IMR-90 (cell line): ENCODE data around the gene PPM1F. TPM values are rescaled to one million over a fixed set of nuclear protein-coding genes. Genes with fewer than 3 reads are reported as not detected.
A peak's percentile ranks its signal among the peaks of the same experiment; 100 is the strongest.

Experiments used
- ATAC-seq: fragments of 200-7000 bp; cut with Tn5 transposase; 2 replicates; pipeline ENCODE4 v1.9.1; 2020; ENCODE audit warnings: low read depth, mild to moderate bottlenecking, moderate library complexity
- BruUV-seq: library from RNA; stranded (reverse); fragments of 400-500 nt; replicated peaks from 2 replicates; lab custom pipeline; 2021; lab: Mats Ljungman, UMichigan
- CTCF ChIA-PET: fragments of 300-600 bp; formaldehyde crosslinking; extraction: SDS; loops from one replicate; lab custom pipeline; 2021; ENCODE audit warnings: antibody characterized with exemption; lab: Yijun Ruan, JAX
- POLR2A ChIA-PET: fragments of 300-600 bp; sonication (Branson Sonifier 250); formaldehyde crosslinking; loops from one replicate; lab custom pipeline; 2022; ENCODE audit warnings: antibody characterized with exemption; ENCODE audit not compliant: unreplicated experiment; lab: Charles Lee
- DNase-seq: peaks from one replicate; pipeline ENCODE4 v3.0.0; 2013
- H2AFZ ChIP-seq: replicated peaks from 2 replicates; pipeline ENCODE3; 2013; ENCODE audit warnings: low read length, mild to moderate bottlenecking; ENCODE audit not compliant: poor library complexity
- H2AK5ac ChIP-seq: 2 replicates; pipeline ENCODE4 v1.6.1; 2013; ENCODE audit warnings: low read depth, low read length, inconsistent platforms
- H2AK9ac ChIP-seq: replicated peaks from 2 replicates; pipeline ENCODE3; 2013; ENCODE audit warnings: mild to moderate bottlenecking, low read depth, low read length, moderate library complexity; ENCODE audit not compliant: poor library complexity
- H2BK120ac ChIP-seq: 2 replicates; pipeline ENCODE4 v1.6.1; 2013; ENCODE audit warnings: low read depth, low read length, inconsistent platforms
- H2BK15ac ChIP-seq: 3 replicates; pipeline ENCODE4 v1.6.1; 2013; ENCODE audit warnings: low read depth, low read length, inconsistent platforms
- H2BK20ac ChIP-seq: 2 replicates; pipeline ENCODE4 v1.6.1; 2013; ENCODE audit warnings: low read depth, mild to moderate bottlenecking, inconsistent platforms, low read length, moderate library complexity
- H2BK5ac ChIP-seq: 2 replicates; pipeline ENCODE4 v1.6.1; 2013; ENCODE audit warnings: mild to moderate bottlenecking, low read depth, low read length, inconsistent platforms; ENCODE audit not compliant: poor library complexity, severe bottlenecking
- H3K14ac ChIP-seq: replicated peaks from 2 replicates; pipeline ENCODE4 v1.6.1; 2013; ENCODE audit warnings: low read depth, low read length, inconsistent platforms
- H3K18ac ChIP-seq: 2 replicates; pipeline ENCODE4 v1.6.1; 2013; ENCODE audit warnings: low read depth, low read length, control low read depth
- H3K23ac ChIP-seq: 2 replicates; pipeline ENCODE4 v1.6.1; 2013; ENCODE audit warnings: low read depth, low read length, inconsistent platforms
- H3K27ac ChIP-seq: 2 replicates; pipeline ENCODE4 v1.5.1; 2013; ENCODE audit warnings: mild to moderate bottlenecking, control low read depth, low read length; ENCODE audit not compliant: insufficient read depth
- H3K27me3 ChIP-seq: 2 replicates; pipeline ENCODE4 v1.6.1; 2013; ENCODE audit warnings: low read length; ENCODE audit not compliant: control insufficient read depth, insufficient read depth
- H3K36me3 ChIP-seq: 2 replicates; pipeline ENCODE4 v1.6.1; 2013; ENCODE audit warnings: low read length, mixed read lengths; ENCODE audit not compliant: control insufficient read depth, insufficient read depth
- H3K4ac ChIP-seq: 2 replicates; pipeline ENCODE4 v1.6.1; 2013; ENCODE audit warnings: low read depth, low read length, inconsistent platforms
- H3K4me1 ChIP-seq: 2 replicates; pipeline ENCODE4 v1.6.1; 2013; ENCODE audit warnings: low read length, mixed read lengths; ENCODE audit not compliant: control insufficient read depth, insufficient read depth
- H3K4me2 ChIP-seq: 2 replicates; pipeline ENCODE4 v1.6.1; 2013; ENCODE audit warnings: low read depth, mild to moderate bottlenecking, control low read depth, low read length, moderate library complexity
- H3K4me3 ChIP-seq: 2 replicates; pipeline ENCODE4 v1.5.1; 2013; ENCODE audit warnings: low read depth, mild to moderate bottlenecking, control low read depth, low read length, moderate library complexity; ENCODE audit not compliant: insufficient read depth
- H3K56ac ChIP-seq: 2 replicates; pipeline ENCODE4 v1.6.1; 2013; ENCODE audit warnings: low read length, inconsistent platforms; ENCODE audit not compliant: insufficient read depth; ENCODE audit errors: extremely low read depth
- H3K79me1 ChIP-seq, 2 experiments: 2 replicates each; pipeline ENCODE4 v1.6.1; 2013; ENCODE audit warnings: low read length in 2 of 2, inconsistent platforms in 1 of 2, low read depth in 1 of 2
- H3K9ac ChIP-seq: 2 replicates; pipeline ENCODE4 v1.6.1; 2013; ENCODE audit warnings: low read depth, low read length, control low read depth
- H3K9me1 ChIP-seq: 2 replicates; pipeline ENCODE4 v1.6.1; 2013; ENCODE audit warnings: low read length, inconsistent platforms; ENCODE audit not compliant: insufficient read depth
- H3K9me3 ChIP-seq: 2 replicates; pipeline ENCODE4 v1.6.1; 2013; ENCODE audit warnings: low read length; ENCODE audit not compliant: control insufficient read depth, insufficient read depth
- H4K20me1 ChIP-seq: 2 replicates; pipeline ENCODE4 v1.6.1; 2013; ENCODE audit warnings: low read length, inconsistent platforms; ENCODE audit not compliant: insufficient read depth
- H4K5ac ChIP-seq: 2 replicates; pipeline ENCODE4 v1.6.1; 2013; ENCODE audit warnings: mild to moderate bottlenecking, low read depth, low read length, control low read depth
- H4K8ac ChIP-seq, 2 experiments: 2 replicates each; pipeline ENCODE4 v1.6.1; 2013; ENCODE audit warnings: low read depth in 2 of 2, low read length in 2 of 2, control low read depth in 1 of 2, inconsistent platforms in 1 of 2
- H4K91ac ChIP-seq: 2 replicates; pipeline ENCODE4 v1.6.1; 2013; ENCODE audit warnings: low read depth, low read length, inconsistent platforms; ENCODE audit not compliant: insufficient read depth
- BHLHE40 ChIP-seq: fragments of 150-350 bp; IDR thresholded peaks from 2 replicates; pipeline ENCODE4 v1.6.1; 2016; ENCODE audit warnings: mild to moderate bottlenecking, low read depth, low read length
- CEBPB ChIP-seq: IDR thresholded peaks from 2 replicates; pipeline ENCODE4 v1.6.1; 2012; ENCODE audit warnings: low read depth, low read length, improper control_type of control experiment
- CHD1 ChIP-seq: IDR thresholded peaks from 2 replicates; pipeline ENCODE4 v1.6.1; 2012; ENCODE audit warnings: low read depth, low read length, improper control_type of control experiment
- CTCF ChIP-seq: conservative IDR thresholded peaks from 2 replicates; pipeline ENCODE4 v1.5.1; 2012; ENCODE audit warnings: mild to moderate bottlenecking, low read depth, low read length, improper control_type of control experiment
- ELK1 ChIP-seq: fragments of 150-350 bp; IDR thresholded peaks from 2 replicates; pipeline ENCODE4 v1.6.1; 2016; ENCODE audit warnings: low read depth, mild to moderate bottlenecking, low read length, moderate library complexity, borderline replicate concordance
- FOS ChIP-seq: fragments of 150-350 bp; IDR thresholded peaks from 2 replicates; pipeline ENCODE4 v1.6.1; 2016; ENCODE audit warnings: low read depth, low read length
- MAFK ChIP-seq: IDR thresholded peaks from 2 replicates; pipeline ENCODE4 v1.6.1; 2012; ENCODE audit warnings: low read depth, low read length, improper control_type of control experiment
- MAZ ChIP-seq: IDR thresholded peaks from 2 replicates; pipeline ENCODE4 v1.6.1; 2012; ENCODE audit warnings: low read depth, mild to moderate bottlenecking, low read length, improper control_type of control experiment, moderate library complexity, borderline replicate concordance
- MXI1 ChIP-seq: IDR thresholded peaks from 2 replicates; pipeline ENCODE4 v1.6.1; 2012; ENCODE audit warnings: low read depth, mild to moderate bottlenecking, low read length, moderate library complexity, borderline replicate concordance
- NFE2L2 ChIP-seq: fragments of 150-350 bp; IDR thresholded peaks from 2 replicates; pipeline ENCODE4 v1.6.1; 2016; ENCODE audit warnings: low read depth, mild to moderate bottlenecking, low read length
- POLR2A ChIP-seq: IDR thresholded peaks from 2 replicates; pipeline ENCODE4 v1.6.1; 2012; ENCODE audit warnings: mild to moderate bottlenecking, low read depth, low read length
- RAD21 ChIP-seq: IDR thresholded peaks from 2 replicates; pipeline ENCODE4 v1.6.1; 2012; ENCODE audit warnings: low read length, improper control_type of control experiment
- RFX5 ChIP-seq: IDR thresholded peaks from 2 replicates; pipeline ENCODE4 v1.8.0; 2012; ENCODE audit warnings: low read depth, mild to moderate bottlenecking, low read length, moderate library complexity
- SMC3 ChIP-seq: fragments of 150-350 bp; IDR thresholded peaks from 2 replicates; pipeline ENCODE4 v1.6.1; 2016; ENCODE audit warnings: low read depth, mild to moderate bottlenecking, antibody characterized with exemption, low read length, moderate library complexity
- USF2 ChIP-seq: fragments of 150-350 bp; IDR thresholded peaks from 2 replicates; pipeline ENCODE4 v1.6.1; 2017; ENCODE audit warnings: mild to moderate bottlenecking, antibody characterized with exemption, low read length, low read depth
- WGBS, 2 experiments: methylation state at CpG; one replicate each; pipeline versions ENCODE4 v1.1.5 to v1.1.7; 2013; ENCODE audit warnings: missing lambda C conversion rate in 2 of 2; ENCODE audit not compliant: insufficient read length in 1 of 2; ENCODE audit errors: extremely low coverage in 2 of 2; 5-methylcytosine and 5-hydroxymethylcytosine counted together
- dilution Hi-C: fragments of 300-500 bp; cut with HindIII; formaldehyde crosslinking; loops from one replicate; pipeline ENCODE4 v1.14.3; 2018; ENCODE audit warnings: low sequenced_read_pairs; ENCODE audit not compliant: unreplicated experiment
- in situ Hi-C: fragments of 300-500 bp; cut with MboI; formaldehyde crosslinking; loops from 3 replicates; pipeline ENCODE4 v1.14.3; 2019; ENCODE audit warnings: low sequenced_read_pairs, inconsistent platforms, mixed read lengths
- intact Hi-C: fragments of 100-400 bp; cut with micrococcal nuclease; formaldehyde crosslinking; loops from 2 replicates; pipeline ENCODE4 v1.10.0; 2022
- polyA plus RNA-seq, 3 experiments: library from polyadenylated mRNA; depleted of rRNA; stranded (reverse); fragments of >200 nt; gene quantifications; 2 replicates each; pipeline ENCODE4 v1.2.3, GENCODE V29; 2012; ENCODE audit warnings: low replicate concordance in 1 of 3
- total RNA-seq: library from RNA; depleted of rRNA; stranded (reverse); fragments of >200 nt; gene quantifications from 2 replicates; pipeline ENCODE4 v1.2.3, GENCODE V29; 2012

PPM1F gene
- total and polyA plus RNA-seq, 2 of the 4 experiments (the other 2 are of a cell fraction), result 20.8 to 30.3 TPM

- TF ChIP-seq BHLHE40 (no peak), CHD1 (no peak), SMC3 (no peak), POLR2A (no peak), MXI1 (no peak), FOS (no peak), ELK1 (no peak), CTCF (no peak), RFX5 (no peak), NFE2L2 (no peak), MAFK (no peak), CEBPB (no peak), MAZ (no peak), RAD21 (no peak), USF2 (no peak)
- WGBS, 2 experiments, result 82% methylated on average over 1 of the region's 10 CpGs; no CpG with 5 or more reads in 1 of the 2 experiments
Observed at GRCh38 chr22:21881841-21882753, 70.6 kb downstream of the PPM1F start.

More at GRCh38 chr22:21881841-21882753, 70.6 kb downstream of the PPM1F start:
- Histone ChIP-seq H3K56ac (no peak overlapping the region), H3K18ac (no peak overlapping the region), H3K36me3 (no peaks in the 10 kb centered on the region), H2BK120ac (no peak overlapping the region), H3K23ac (no peak overlapping the region; the same call in 1 of the 2 replicates), H3K9me1 (no peaks in the 10 kb centered on the region), H3K4me2 (no peak overlapping the region), H3K4me3 (no peak overlapping the region), H4K5ac (no peak overlapping the region), H4K91ac (no peak overlapping the region), H3K27me3 (peaks cover 2% of the 10 kb centered on the region; the same call in 1 of the 2 replicates), H2AFZ (no peak overlapping the region), H2AK9ac (no peak overlapping the region), H2BK5ac (no peak overlapping the region), H4K20me1 (no peaks in the 10 kb centered on the region), H3K9me3 (no peaks in the 10 kb centered on the region), H2BK15ac (no peak overlapping the region), H3K27ac (no peak overlapping the region), H3K79me1 (no peaks in the 10 kb centered on the region), H3K9ac (no peak overlapping the region), H3K4ac (no peak overlapping the region), H4K8ac (no peak overlapping the region), H3K4me1 (no peaks in the 10 kb centered on the region), H3K14ac (0 out of 2 replicates have a peak overlapping the region, but pooled peaks have one; percentile 57), H2AK5ac (no peak overlapping the region), H2BK20ac (no peak overlapping the region)
- POLR2A ChIA-PET, result no interaction called here
- intact Hi-C loops, result no loop called here
- ATAC-seq (no peak), DNase-seq (no peak)
- dilution Hi-C loops, result no loop called here
- CTCF ChIA-PET, result no interaction called here
- BruUV-seq, result no TSS peak
- in situ Hi-C loops, result no loop called here
